Liver (tissue), 9 donors: ENCODE measurements around the gene MRPS18B. TPM values are rescaled to one million over a fixed set of nuclear protein-coding genes. Genes with fewer than 3 reads are reported as not detected.

Experiments
- DNase-seq: peaks from one replicate; pipeline ENCODE4 v3.0.0-alpha.2; 2017; ENCODE audit warnings: low spot score
- H3K27ac ChIP-seq, 2 donors: one replicate each; pipeline ENCODE4 v1.7.0; 2013; ENCODE audit warnings: inconsistent platforms in 2 of 2, low read length in 2 of 2, control low read depth in 1 of 2, low read depth in 1 of 2, mild to moderate bottlenecking in 1 of 2
- H3K27me3 ChIP-seq, 4 donors: one replicate each; pipeline versions ENCODE4 v1.6.1 to v1.7.0; 2013; ENCODE audit warnings: low read length in 3 of 4, inconsistent platforms in 1 of 4, mild to moderate bottlenecking in 1 of 4, moderate library complexity in 1 of 4; ENCODE audit not compliant: control insufficient read depth in 4 of 4, insufficient read depth in 4 of 4
- H3K36me3 ChIP-seq, 4 donors: one replicate each; pipeline versions ENCODE4 v1.6.1 to v1.7.0; 2013; ENCODE audit warnings: low read length in 3 of 4, mild to moderate bottlenecking in 3 of 4, low read depth in 1 of 4, moderate library complexity in 1 of 4; ENCODE audit not compliant: control insufficient read depth in 4 of 4, insufficient read depth in 3 of 4
- H3K4me1 ChIP-seq, 4 donors: one replicate each; pipeline versions ENCODE4 v1.6.1 to v1.7.0; 2013; ENCODE audit warnings: low read length in 3 of 4, mild to moderate bottlenecking in 3 of 4, moderate library complexity in 1 of 4; ENCODE audit not compliant: control insufficient read depth in 4 of 4, insufficient read depth in 4 of 4
- H3K4me3 ChIP-seq, 3 donors: one replicate each; pipeline versions ENCODE4 v1.6.1 to v1.7.0; 2013; ENCODE audit warnings: low read length in 3 of 3, control low read depth in 1 of 3, low read depth in 1 of 3, mild to moderate bottlenecking in 1 of 3
- H3K9ac ChIP-seq, 2 donors: one replicate each; pipeline ENCODE4 v1.7.0; 2013; ENCODE audit warnings: low read length in 2 of 2, mild to moderate bottlenecking in 2 of 2, moderate library complexity in 2 of 2, control low read depth in 1 of 2, low read depth in 1 of 2
- H3K9me3 ChIP-seq, 4 donors: one replicate each; pipeline versions ENCODE4 v1.6.1 to v1.7.0; 2013; ENCODE audit warnings: low read length in 3 of 4; ENCODE audit not compliant: control insufficient read depth in 4 of 4
- FOXA2 ChIP-seq: IDR thresholded peaks from 2 replicates; pipeline ENCODE4 v1.6.1; 2016; ENCODE audit warnings: antibody characterized with exemption
- GABPA ChIP-seq, 2 donors: IDR thresholded peaks in 1 of 2; conservative IDR thresholded peaks in 1 of 2; 2 replicates each; pipeline ENCODE4 v1.6.1; 2016; ENCODE audit warnings: antibody characterized with exemption in 2 of 2, mild to moderate bottlenecking in 1 of 2, moderate library complexity in 1 of 2
- HNF4A ChIP-seq, 2 donors: conservative IDR thresholded peaks; 2 replicates each; pipeline ENCODE4 v1.6.1; 2016; ENCODE audit warnings: antibody characterized with exemption in 2 of 2, mild to moderate bottlenecking in 2 of 2
- JUND ChIP-seq, 2 donors: IDR thresholded peaks; 2 replicates each; pipeline ENCODE4 v1.6.1; 2016; ENCODE audit warnings: antibody characterized with exemption in 2 of 2
- NR2F2 ChIP-seq: IDR thresholded peaks from 2 replicates; pipeline ENCODE4 v1.6.1; 2016; ENCODE audit warnings: antibody characterized with exemption
- RAD21 ChIP-seq, 2 donors: IDR thresholded peaks; 2 replicates each; pipeline ENCODE4 v1.6.1; 2016; ENCODE audit warnings: antibody characterized with exemption in 2 of 2, mild to moderate bottlenecking in 2 of 2
- RXRA ChIP-seq, 2 donors: IDR thresholded peaks; 2 replicates each; pipeline ENCODE4 v1.6.1; 2017 to 2018; ENCODE audit warnings: antibody characterized with exemption in 2 of 2, mild to moderate bottlenecking in 1 of 2
- SP1 ChIP-seq: IDR thresholded peaks from 2 replicates; pipeline ENCODE4 v1.6.1; 2018; ENCODE audit warnings: antibody characterized with exemption, mild to moderate bottlenecking
- YY1 ChIP-seq: IDR thresholded peaks from 2 replicates; pipeline ENCODE4 v1.6.1; 2016; ENCODE audit warnings: antibody characterized with exemption, mild to moderate bottlenecking
- WGBS: extraction: QIAGEN DNeasy Blood & Tissue Kit; methylation state at CpG from one replicate; pipeline ENCODE4 v1.1.7; 2013; 5-methylcytosine and 5-hydroxymethylcytosine counted together
- polyA plus RNA-seq, 2 donors: library from polyadenylated mRNA; stranded (reverse) in 1 of 2; unstranded in 1 of 2; fragments of 200-250 nt in 1 of 2; fragments of >200 nt in 1 of 2; fragmentation: Nextera tagmentation in 1 of 2; extraction: Ambion mirVana in 1 of 2; gene quantifications; one replicate each; pipeline versions ENCODE4 v1.2.1 to v1.2.3, GENCODE V29; 2013 to 2015
- total RNA-seq, 2 donors: library from RNA; depleted of rRNA; stranded (reverse); fragments of >200 nt; gene quantifications; one replicate each; pipeline ENCODE4 v1.2.3, GENCODE V29; 2014
- TF ChIP-seq, protein P1 (sequence below): IDR thresholded peaks from 2 replicates; pipeline ENCODE4 v1.6.1; 2016; ENCODE audit warnings: antibody characterized with exemption
- TF ChIP-seq, protein P2 (sequence below): IDR thresholded peaks from 2 replicates; pipeline ENCODE4 v1.6.1; 2016; ENCODE audit warnings: antibody characterized with exemption
- TF ChIP-seq, protein P3 (sequence below): IDR thresholded peaks from 2 replicates; pipeline ENCODE4 v1.6.1; 2016; ENCODE audit warnings: antibody characterized with exemption, mild to moderate bottlenecking
- TF ChIP-seq, protein P4 (sequence below): fragments of 150-350 bp; IDR thresholded peaks from 2 replicates; pipeline ENCODE4 v1.5.1; 2017; ENCODE audit warnings: improper control_type of control experiment, low read depth, low read length; ENCODE audit not compliant: missing input control
- donor health status: healthy.
- donor health status: healthy.
- donor health status: healthy.
- donor health status: healthy.
- donor health status: healthy.

The MRPS18B gene
- total and polyA plus RNA-seq, 4 donors, result 50.5 to 81.9 (median 69.4) TPM

DNA sequence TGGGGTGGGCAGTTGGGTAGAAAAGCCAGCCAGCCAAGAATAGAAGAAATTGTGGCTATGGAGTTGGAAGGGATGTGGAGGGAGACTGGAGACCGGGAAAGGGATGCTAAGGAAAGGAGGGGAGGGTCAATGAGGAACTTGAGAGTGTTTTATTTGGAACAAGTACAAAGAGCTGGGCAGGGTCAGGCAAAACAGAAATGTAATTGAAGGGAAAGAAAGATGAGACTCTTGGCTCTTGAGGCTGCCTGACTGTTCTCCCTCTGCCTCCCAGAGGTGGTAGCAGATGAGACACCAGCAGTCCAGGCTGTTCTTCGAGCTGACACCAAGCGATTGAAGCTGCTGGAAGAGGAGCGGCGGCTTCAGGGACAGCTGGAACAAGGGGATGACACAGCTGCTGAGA, 33.7 kb upstream of the MRPS18B start:
- Histone ChIP-seq H3K27me3 (no peaks in the 10 kb centered on the region), H3K4me1 (no peaks in the 10 kb centered on the region), H3K27ac (no peak overlapping the region), H3K9me3 (no peaks in the 10 kb centered on the region), H3K36me3 (peaks cover 29 to 84% (median 64%) of the 10 kb centered on the region in 4 donors), H3K4me3 (no peak overlapping the region), H3K9ac (no peak overlapping the region)
- no peak for DNase-seq
- 82% methylated on average over 5 of the region's 5 CpGs for WGBS
- TF ChIP-seq RAD21 (IDR thresholded peaks at IDR 0.05), result no peak
- TF ChIP-seq, protein P1, sequence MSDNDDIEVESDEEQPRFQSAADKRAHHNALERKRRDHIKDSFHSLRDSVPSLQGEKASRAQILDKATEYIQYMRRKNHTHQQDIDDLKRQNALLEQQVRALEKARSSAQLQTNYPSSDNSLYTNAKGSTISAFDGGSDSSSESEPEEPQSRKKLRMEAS, result no peak
- no peak for TF ChIP-seq JUND (IDR thresholded peaks at IDR 0.05)
- TF ChIP-seq YY1, result no peak
- TF ChIP-seq SP1, result no peak
- TF ChIP-seq RXRA (IDR thresholded peaks at IDR 0.05), result no peak

DNA sequence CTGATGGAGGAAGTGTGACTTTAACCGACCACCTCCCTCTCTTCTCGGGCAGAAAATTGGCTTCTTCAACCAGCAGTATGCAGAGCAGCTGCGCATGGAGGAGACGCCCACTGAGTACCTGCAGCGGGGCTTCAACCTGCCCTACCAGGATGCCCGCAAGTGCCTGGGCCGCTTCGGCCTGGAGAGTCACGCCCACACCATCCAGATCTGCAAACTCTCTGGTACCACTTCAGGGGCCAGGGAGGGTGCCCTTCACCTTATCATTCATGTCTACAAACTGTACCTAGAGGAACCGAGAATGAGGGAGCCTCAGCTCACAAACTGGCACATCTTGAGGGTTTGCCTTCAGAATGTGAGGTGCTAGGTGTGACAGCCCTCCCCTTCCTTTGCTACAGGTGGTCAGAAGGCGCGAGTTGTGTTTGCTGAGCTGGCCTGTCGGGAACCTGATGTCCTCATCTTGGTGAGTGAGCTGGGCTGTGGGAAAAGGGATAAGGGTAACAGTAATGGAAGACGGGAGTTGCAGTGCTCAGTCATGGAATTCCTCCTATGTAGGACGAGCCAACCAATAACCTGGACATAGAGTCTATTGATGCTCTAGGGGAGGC, 27.8 kb upstream of the MRPS18B start:
- Histone ChIP-seq H3K36me3 (peaks cover 15 to 64% (median 55%) of the 10 kb centered on the region in 4 donors), H3K9ac (no peak overlapping the region), H3K4me3 (no peak overlapping the region), H3K4me1 (no peaks in the 10 kb centered on the region), H3K27me3 (no peaks in the 10 kb centered on the region), H3K9me3 (no peaks in the 10 kb centered on the region), H3K27ac (no peak overlapping the region)
- DNase-seq, result no peak
- TF ChIP-seq HNF4A (conservative IDR thresholded peaks at IDR 0.05), result no peak
- TF ChIP-seq, protein P2, sequence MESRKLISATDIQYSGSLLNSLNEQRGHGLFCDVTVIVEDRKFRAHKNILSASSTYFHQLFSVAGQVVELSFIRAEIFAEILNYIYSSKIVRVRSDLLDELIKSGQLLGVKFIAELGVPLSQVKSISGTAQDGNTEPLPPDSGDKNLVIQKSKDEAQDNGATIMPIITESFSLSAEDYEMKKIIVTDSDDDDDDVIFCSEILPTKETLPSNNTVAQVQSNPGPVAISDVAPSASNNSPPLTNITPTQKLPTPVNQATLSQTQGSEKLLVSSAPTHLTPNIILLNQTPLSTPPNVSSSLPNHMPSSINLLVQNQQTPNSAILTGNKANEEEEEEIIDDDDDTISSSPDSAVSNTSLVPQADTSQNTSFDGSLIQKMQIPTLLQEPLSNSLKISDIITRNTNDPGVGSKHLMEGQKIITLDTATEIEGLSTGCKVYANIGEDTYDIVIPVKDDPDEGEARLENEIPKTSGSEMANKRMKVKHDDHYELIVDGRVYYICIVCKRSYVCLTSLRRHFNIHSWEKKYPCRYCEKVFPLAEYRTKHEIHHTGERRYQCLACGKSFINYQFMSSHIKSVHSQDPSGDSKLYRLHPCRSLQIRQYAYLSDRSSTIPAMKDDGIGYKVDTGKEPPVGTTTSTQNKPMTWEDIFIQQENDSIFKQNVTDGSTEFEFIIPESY, result no peak
- WGBS, result 94% methylated on average over 15 of the region's 15 CpGs

DNA sequence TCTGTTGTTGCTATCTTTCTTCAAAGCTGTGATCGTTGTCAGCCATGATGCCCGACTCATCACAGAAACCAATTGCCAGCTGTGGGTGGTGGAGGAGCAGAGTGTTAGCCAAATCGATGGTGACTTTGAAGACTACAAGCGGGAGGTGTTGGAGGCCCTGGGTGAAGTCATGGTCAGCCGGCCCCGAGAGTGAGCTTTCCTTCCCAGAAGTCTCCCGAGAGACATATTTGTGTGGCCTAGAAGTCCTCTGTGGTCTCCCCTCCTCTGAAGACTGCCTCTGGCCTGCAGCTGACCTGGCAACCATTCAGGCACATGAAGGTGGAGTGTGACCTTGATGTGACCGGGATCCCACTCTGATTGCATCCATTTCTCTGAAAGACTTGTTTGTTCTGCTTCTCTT, 27.1 kb upstream of the MRPS18B start:
- Histone ChIP-seq H3K4me1 (no peaks in the 10 kb centered on the region), H3K9ac (no peak overlapping the region), H3K27me3 (no peaks in the 10 kb centered on the region), H3K9me3 (no peaks in the 10 kb centered on the region), H3K4me3 (no peak overlapping the region), H3K36me3 (peaks cover 12 to 59% (median 49%) of the 10 kb centered on the region in 4 donors), H3K27ac (no peak overlapping the region)
- 85% methylated on average over 8 of the region's 8 CpGs for WGBS
- TF ChIP-seq FOXA2, result no peak
- no peak for TF ChIP-seq GABPA (IDR thresholded peaks at IDR 0.05 in 1 of 2, conservative IDR thresholded peaks at IDR 0.05 in 1 of 2)
- no peak for TF ChIP-seq YY1
- TF ChIP-seq, protein P3, sequence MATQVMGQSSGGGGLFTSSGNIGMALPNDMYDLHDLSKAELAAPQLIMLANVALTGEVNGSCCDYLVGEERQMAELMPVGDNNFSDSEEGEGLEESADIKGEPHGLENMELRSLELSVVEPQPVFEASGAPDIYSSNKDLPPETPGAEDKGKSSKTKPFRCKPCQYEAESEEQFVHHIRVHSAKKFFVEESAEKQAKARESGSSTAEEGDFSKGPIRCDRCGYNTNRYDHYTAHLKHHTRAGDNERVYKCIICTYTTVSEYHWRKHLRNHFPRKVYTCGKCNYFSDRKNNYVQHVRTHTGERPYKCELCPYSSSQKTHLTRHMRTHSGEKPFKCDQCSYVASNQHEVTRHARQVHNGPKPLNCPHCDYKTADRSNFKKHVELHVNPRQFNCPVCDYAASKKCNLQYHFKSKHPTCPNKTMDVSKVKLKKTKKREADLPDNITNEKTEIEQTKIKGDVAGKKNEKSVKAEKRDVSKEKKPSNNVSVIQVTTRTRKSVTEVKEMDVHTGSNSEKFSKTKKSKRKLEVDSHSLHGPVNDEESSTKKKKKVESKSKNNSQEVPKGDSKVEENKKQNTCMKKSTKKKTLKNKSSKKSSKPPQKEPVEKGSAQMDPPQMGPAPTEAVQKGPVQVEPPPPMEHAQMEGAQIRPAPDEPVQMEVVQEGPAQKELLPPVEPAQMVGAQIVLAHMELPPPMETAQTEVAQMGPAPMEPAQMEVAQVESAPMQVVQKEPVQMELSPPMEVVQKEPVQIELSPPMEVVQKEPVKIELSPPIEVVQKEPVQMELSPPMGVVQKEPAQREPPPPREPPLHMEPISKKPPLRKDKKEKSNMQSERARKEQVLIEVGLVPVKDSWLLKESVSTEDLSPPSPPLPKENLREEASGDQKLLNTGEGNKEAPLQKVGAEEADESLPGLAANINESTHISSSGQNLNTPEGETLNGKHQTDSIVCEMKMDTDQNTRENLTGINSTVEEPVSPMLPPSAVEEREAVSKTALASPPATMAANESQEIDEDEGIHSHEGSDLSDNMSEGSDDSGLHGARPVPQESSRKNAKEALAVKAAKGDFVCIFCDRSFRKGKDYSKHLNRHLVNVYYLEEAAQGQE, result no peak
- no peak for TF ChIP-seq HNF4A (conservative IDR thresholded peaks at IDR 0.05)
- TF ChIP-seq RXRA (IDR thresholded peaks at IDR 0.05), result no peak
- TF ChIP-seq, protein P1, result no peak
- no peak for TF ChIP-seq NR2F2
- TF ChIP-seq, protein P4, sequence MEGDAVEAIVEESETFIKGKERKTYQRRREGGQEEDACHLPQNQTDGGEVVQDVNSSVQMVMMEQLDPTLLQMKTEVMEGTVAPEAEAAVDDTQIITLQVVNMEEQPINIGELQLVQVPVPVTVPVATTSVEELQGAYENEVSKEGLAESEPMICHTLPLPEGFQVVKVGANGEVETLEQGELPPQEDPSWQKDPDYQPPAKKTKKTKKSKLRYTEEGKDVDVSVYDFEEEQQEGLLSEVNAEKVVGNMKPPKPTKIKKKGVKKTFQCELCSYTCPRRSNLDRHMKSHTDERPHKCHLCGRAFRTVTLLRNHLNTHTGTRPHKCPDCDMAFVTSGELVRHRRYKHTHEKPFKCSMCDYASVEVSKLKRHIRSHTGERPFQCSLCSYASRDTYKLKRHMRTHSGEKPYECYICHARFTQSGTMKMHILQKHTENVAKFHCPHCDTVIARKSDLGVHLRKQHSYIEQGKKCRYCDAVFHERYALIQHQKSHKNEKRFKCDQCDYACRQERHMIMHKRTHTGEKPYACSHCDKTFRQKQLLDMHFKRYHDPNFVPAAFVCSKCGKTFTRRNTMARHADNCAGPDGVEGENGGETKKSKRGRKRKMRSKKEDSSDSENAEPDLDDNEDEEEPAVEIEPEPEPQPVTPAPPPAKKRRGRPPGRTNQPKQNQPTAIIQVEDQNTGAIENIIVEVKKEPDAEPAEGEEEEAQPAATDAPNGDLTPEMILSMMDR, result no peak
- DNase-seq, result no peak
